ENCODE measurements around the gene PROZ.
"Not testable (repeated sequence)": the region's sequence is repeated elsewhere in the genome, so short reads cannot be mapped to it uniquely, and the experiment has no call there.

Gene PROZ

GRCh38 chr13:113110852-113111315 lies 47.6 kb upstream of the PROZ start:
- Histone ChIP-seq H3K9ac (ENCODE audit: low read length) (no peak overlapping the region), H3K4me3 (ENCODE audit: insufficient read depth, low read length, poor library complexity, severe bottlenecking) (no peak overlapping the region), H3K36me3 (ENCODE audit: low read length) (no peaks in the 10 kb centered on the region), H3F3A (ENCODE audit: insufficient read depth) (no peaks in the 10 kb centered on the region), H2AFZ (ENCODE audit: low read depth, low read length, severe bottlenecking) (no peak overlapping the region), H3K4me2 (ENCODE audit: low read depth, low read length, poor library complexity, severe bottlenecking) (no peak overlapping the region), H4K20me1 (ENCODE audit: low read depth, low read length) (no peaks in the 10 kb centered on the region), H3K27ac (ENCODE audit: low read depth, low read length) (no peak overlapping the region), H3K9me2 (replicated peaks; ENCODE audit: insufficient read depth, low read length) (no peaks in the 10 kb centered on the region), H3K79me2 (ENCODE audit: insufficient read depth, low read length) (no peaks in the 10 kb centered on the region), H3K9me3 (ENCODE audit: insufficient read depth, low read length) (no peaks in the 10 kb centered on the region), H3K27me3 (ENCODE audit: low read length) (no peaks in the 10 kb centered on the region)
- TF ChIP-seq CTCF (IDR thresholded peaks at IDR 0.05; ENCODE audit: insufficient read depth, low read length, poor library complexity, severe bottlenecking) (no peak), EZH2phosphoT487 (conservative IDR thresholded peaks at IDR 0.05; ENCODE audit: low read length) (no peak)

GRCh38 chr13:113111821-113112220 lies 46.6 kb upstream of the PROZ start:
- not testable (repeated sequence) for H3K9me3 ChIP-seq (ENCODE audit: insufficient read depth, low read length); H2AFZ ChIP-seq (ENCODE audit: low read depth, low read length, severe bottlenecking); H3K4me3 ChIP-seq (ENCODE audit: insufficient read depth, low read length, poor library complexity, severe bottlenecking); H3K36me3 ChIP-seq (ENCODE audit: low read length); H3K9ac ChIP-seq (ENCODE audit: low read length); H3K4me2 ChIP-seq (ENCODE audit: low read depth, low read length, poor library complexity, severe bottlenecking); H3F3A ChIP-seq (ENCODE audit: insufficient read depth); H3K27me3 ChIP-seq (ENCODE audit: low read length); H4K20me1 ChIP-seq (ENCODE audit: low read depth, low read length); H3K27ac ChIP-seq (ENCODE audit: low read depth, low read length); H3K9me2 ChIP-seq (replicated peaks; ENCODE audit: insufficient read depth, low read length); H3K79me2 ChIP-seq (ENCODE audit: insufficient read depth, low read length)

GRCh38 chr13:113112475-113112874 lies 46.0 kb upstream of the PROZ start:
- H3K27me3 ChIP-seq (ENCODE audit: low read length); H3K36me3 ChIP-seq (ENCODE audit: low read length); H3K9me2 ChIP-seq (replicated peaks; ENCODE audit: insufficient read depth, low read length); H3K79me2 ChIP-seq (ENCODE audit: insufficient read depth, low read length); H3K9me3 ChIP-seq (ENCODE audit: insufficient read depth, low read length); H3K4me2 ChIP-seq (ENCODE audit: low read depth, low read length, poor library complexity, severe bottlenecking); H3K27ac ChIP-seq (ENCODE audit: low read depth, low read length); H4K20me1 ChIP-seq (ENCODE audit: low read depth, low read length); H3K9ac ChIP-seq (ENCODE audit: low read length); H3F3A ChIP-seq (ENCODE audit: insufficient read depth); H2AFZ ChIP-seq (ENCODE audit: low read depth, low read length, severe bottlenecking); H3K4me3 ChIP-seq (ENCODE audit: insufficient read depth, low read length, poor library complexity, severe bottlenecking): not testable (repeated sequence)

- Histone ChIP-seq H3K9ac (ENCODE audit: low read length) (no peak overlapping the region), H3K27me3 (ENCODE audit: low read length) (no peaks in the 10 kb centered on the region), H3F3A (ENCODE audit: insufficient read depth) (no peaks in the 10 kb centered on the region), H4K20me1 (ENCODE audit: low read depth, low read length) (no peaks in the 10 kb centered on the region), H2AFZ (ENCODE audit: low read depth, low read length, severe bottlenecking) (no peak overlapping the region), H3K79me2 (ENCODE audit: insufficient read depth, low read length) (no peaks in the 10 kb centered on the region), H3K27ac (ENCODE audit: low read depth, low read length) (no peak overlapping the region), H3K4me3 (ENCODE audit: insufficient read depth, low read length, poor library complexity, severe bottlenecking) (no peak overlapping the region), H3K4me2 (ENCODE audit: low read depth, low read length, poor library complexity, severe bottlenecking) (no peak overlapping the region), H3K9me3 (ENCODE audit: insufficient read depth, low read length) (no peaks in the 10 kb centered on the region), H3K36me3 (ENCODE audit: low read length) (no peaks in the 10 kb centered on the region), H3K9me2 (replicated peaks; ENCODE audit: insufficient read depth, low read length) (no peaks in the 10 kb centered on the region)
- TF ChIP-seq EZH2phosphoT487 (conservative IDR thresholded peaks at IDR 0.05; ENCODE audit: low read length) (no peak), CTCF (IDR thresholded peaks at IDR 0.05; ENCODE audit: insufficient read depth, low read length, poor library complexity, severe bottlenecking) (no peak)
Measured at GRCh38 chr13:113112893-113113845, 45.3 kb upstream of the PROZ start.
